Activated CD8-positive, alpha-beta memory T cell treated with anti-CD3 and anti-CD28 coated beads for 36 hours (primary cell): ENCODE data around the gene RBM23. TPM values are rescaled to one million over a fixed set of nuclear protein-coding genes. Genes with fewer than 3 reads are reported as not detected.

Experiments
- CTCF ChIA-PET: fragments of 350-600 bp; sonication (Branson Sonifier 250); formaldehyde crosslinking; loops from one replicate; lab custom pipeline; 2021; ENCODE audit warnings: antibody characterized with exemption; lab: Charles Lee
- POLR2A ChIA-PET: fragments of 350-600 bp; sonication (Branson Sonifier 250); formaldehyde crosslinking; loops from one replicate; lab custom pipeline; 2021; ENCODE audit warnings: antibody characterized with exemption; lab: Charles Lee
- total RNA-seq, 2 experiments: library from RNA; stranded (reverse); gene quantifications; one replicate each; pipeline ENCODE4 v1.2.3, GENCODE V29; 2021

Gene RBM23
- total RNA-seq, 2 experiments from 2014 or later = 69.7 to 72.1 TPM

- ChIA-PET CTCF (interaction anchor here (6.7 to 7.6 kb wide), 2 partner anchors 32 to 285 kb away, joined by 68 to 94 read pairs; no protein-coding TSS in a partner anchor), POLR2A (no interaction called here)
Observed at GRCh38 chr14:22856428-22856827, 62.5 kb downstream of the RBM23 start.

GRCh38 chr14:22854963-22855724, 63.8 kb downstream of the RBM23 start:
- ChIA-PET POLR2A (interaction anchor here (0.6 kb wide), 1 partner anchor 18 kb away, joined by 3 read pairs; no protein-coding TSS in a partner anchor), CTCF (interaction anchor here (0.6 to 7.6 kb wide), 14 partner anchors 9 to 299 kb away, joined by 3 to 94 read pairs (median 6); partner anchors contain the start of genes MMP14 and REM2)

GRCh38 chr14:22854296-22854695, 64.7 kb downstream of the RBM23 start:
- ChIA-PET POLR2A (interaction anchor here (0.7 kb wide), 1 partner anchor 89 kb away, joined by 4 read pairs; no protein-coding TSS in a partner anchor), CTCF (interaction anchor here (0.7 to 7.6 kb wide), 20 partner anchors 9 to 298 kb away, joined by 3 to 94 read pairs (median 4); partner anchors contain the start of gene MMP14)

- ChIA-PET POLR2A (interaction anchor here (0.7 kb wide), 1 partner anchor 87 kb away, joined by 3 read pairs; the partner anchor contains the start of gene OXA1L), CTCF (interaction anchor here (0.7 to 7.6 kb wide), 33 partner anchors 9 to 315 kb away, joined by 3 to 94 read pairs (median 4); partner anchors contain the start of genes LRP10, MMP14 and MRPL52)
Observed at GRCh38 chr14:22852940-22853767, 65.8 kb downstream of the RBM23 start.

- POLR2A ChIA-PET = interaction anchor here (1.1 kb wide), 1 partner anchor 296 kb away, joined by 3 read pairs; no protein-coding TSS in a partner anchor
- CTCF ChIA-PET = interaction anchor here (0.7 to 7.6 kb wide), 28 partner anchors 8 to 315 kb away, joined by 3 to 94 read pairs (median 4); partner anchors contain the start of genes LRP10, MMP14 and MRPL52
Observed at GRCh38 chr14:22852599-22852939, 66.4 kb downstream of the RBM23 start.

- POLR2A ChIA-PET = interaction anchor here (1.1 kb wide), 1 partner anchor 296 kb away, joined by 3 read pairs; no protein-coding TSS in a partner anchor
- CTCF ChIA-PET = interaction anchor here (0.7 to 7.6 kb wide), 24 partner anchors 8 to 314 kb away, joined by 3 to 94 read pairs (median 4); partner anchors contain the start of genes LRP10, MMP14 and MRPL52
Observed at GRCh38 chr14:22852178-22852577, 66.8 kb downstream of the RBM23 start.

GRCh38 chr14:22850944-22851764, 67.8 kb downstream of the RBM23 start:
- ChIA-PET POLR2A (interaction anchor here (0.6 to 1.6 kb wide), 3 partner anchors 12 to 295 kb away, joined by 3 read pairs; no protein-coding TSS in a partner anchor), CTCF (interaction anchor here (1.0 to 7.6 kb wide), 9 partner anchors 8 to 290 kb away, joined by 3 to 94 read pairs (median 5); partner anchors contain the start of genes LRP10 and MRPL52)

GRCh38 chr14:22849212-22849819, 69.6 kb downstream of the RBM23 start:
- ChIA-PET CTCF (interaction anchor here (0.7 to 7.6 kb wide), 4 partner anchors 12 to 277 kb away, joined by 4 to 94 read pairs (median 47); partner anchors contain the start of gene MRPL52), POLR2A (interaction anchor here (0.9 to 1.6 kb wide), 2 partner anchors 13 to 19 kb away, joined by 3 read pairs; no protein-coding TSS in a partner anchor)

- ChIA-PET CTCF (interaction anchor here (0.7 to 7.6 kb wide), 2 partner anchors 13 to 24 kb away, joined by 4 to 94 read pairs; no protein-coding TSS in a partner anchor), POLR2A (interaction anchor here (0.9 kb wide), 1 partner anchor 13 kb away, joined by 3 read pairs; no protein-coding TSS in a partner anchor)
Observed at GRCh38 chr14:22848351-22849164, 70.4 kb downstream of the RBM23 start.

GRCh38 chr14:22847661-22848341, 71.1 kb downstream of the RBM23 start:
- POLR2A ChIA-PET = no interaction called here

GRCh38 chr14:22846811-22847307, 72.1 kb downstream of the RBM23 start:
- POLR2A ChIA-PET = no interaction called here
- CTCF ChIA-PET = no interaction called here

More at GRCh38 chr14:22847661-22848341, 71.1 kb downstream of the RBM23 start:
- CTCF ChIA-PET = interaction anchor here (0.5 kb wide), 1 partner anchor 18 kb away, joined by 3 read pairs; no protein-coding TSS in a partner anchor

- CTCF ChIA-PET = interaction anchor here (0.6 to 1.2 kb wide), 2 partner anchors 9 to 63 kb away, joined by 3 to 4 read pairs; no protein-coding TSS in a partner anchor
- POLR2A ChIA-PET = no interaction called here
Observed at GRCh38 chr14:22845821-22846625, 72.9 kb downstream of the RBM23 start.

GRCh38 chr14:22845103-22845394, 73.9 kb downstream of the RBM23 start:
- CTCF ChIA-PET = interaction anchor here (1.2 to 1.4 kb wide), 3 partner anchors 8 to 22 kb away, joined by 3 to 6 read pairs (median 4); no protein-coding TSS in a partner anchor
- POLR2A ChIA-PET = no interaction called here

GRCh38 chr14:22844221-22845102, 74.5 kb downstream of the RBM23 start:
- ChIA-PET POLR2A (no interaction called here), CTCF (interaction anchor here (1.2 to 1.4 kb wide), 3 partner anchors 9 to 22 kb away, joined by 3 to 6 read pairs (median 4); no protein-coding TSS in a partner anchor)
